Astrocyte of the spinal cord (primary cell): ENCODE data around the gene TXNDC17.
"Not testable (repeated sequence)": the region's sequence is repeated elsewhere in the genome, so short reads cannot be mapped to it uniquely, and the experiment has no call there.

Experiments
- DNase-seq: peaks from one replicate; pipeline ENCODE4 v3.0.0; 2011; ENCODE audit warnings: low read depth, low spot score
- H3K4me3 ChIP-seq: 2 replicates; pipeline ENCODE4 v1.5.1; 2011; ENCODE audit warnings: low read depth, mild to moderate bottlenecking, low read length, moderate library complexity
- CTCF ChIP-seq: IDR thresholded peaks from 2 replicates; pipeline ENCODE4 v1.5.1; 2012; ENCODE audit warnings: low read depth, mild to moderate bottlenecking, low read length, inconsistent platforms
- in situ Hi-C: cut with HindIII; loops from 2 replicates; pipeline ENCODE4 v1.10.0; 2017; ENCODE audit warnings: low sequenced_read_pairs

The TXNDC17 gene

DNA sequence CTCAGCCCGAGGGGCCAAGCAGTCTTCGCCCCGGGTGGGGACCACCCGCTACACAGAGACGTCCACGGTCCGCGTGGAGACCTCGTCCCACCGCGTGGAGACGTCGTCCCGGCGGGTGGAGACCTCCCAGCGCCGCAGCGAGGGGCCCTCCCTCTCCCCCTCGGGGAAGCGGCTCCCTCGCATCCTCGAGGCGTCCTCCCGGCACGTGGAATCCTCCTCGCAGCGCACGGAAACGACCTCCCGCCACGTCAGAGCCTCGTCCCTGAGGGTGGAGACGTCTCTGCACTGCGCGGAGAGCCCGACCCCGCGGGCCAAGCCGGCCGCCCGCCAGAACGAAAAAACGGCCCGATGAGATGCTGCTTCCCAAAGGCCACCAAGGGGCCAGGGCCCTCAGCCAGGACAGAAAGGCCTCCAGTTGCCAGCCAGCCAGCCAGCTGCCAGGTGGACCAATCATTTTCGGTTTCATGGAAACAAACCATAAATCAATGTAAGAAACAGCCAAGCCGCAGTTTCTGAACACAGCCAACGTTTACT, 11.1 kb downstream of the TXNDC17 start:
- TF ChIP-seq CTCF, result no peak
- in situ Hi-C loops, result no loop called here
- DNase-seq, result peak; percentile 20
- peak overlapping the region; percentile 100 for H3K4me3 ChIP-seq

GRCh38 chr17:6654841-6655731, 14.2 kb downstream of the TXNDC17 start:
- DNase-seq, result no peak
- TF ChIP-seq CTCF, result no peak
- in situ Hi-C loops, result no loop called here
- no peak overlapping the region for H3K4me3 ChIP-seq

DNA sequence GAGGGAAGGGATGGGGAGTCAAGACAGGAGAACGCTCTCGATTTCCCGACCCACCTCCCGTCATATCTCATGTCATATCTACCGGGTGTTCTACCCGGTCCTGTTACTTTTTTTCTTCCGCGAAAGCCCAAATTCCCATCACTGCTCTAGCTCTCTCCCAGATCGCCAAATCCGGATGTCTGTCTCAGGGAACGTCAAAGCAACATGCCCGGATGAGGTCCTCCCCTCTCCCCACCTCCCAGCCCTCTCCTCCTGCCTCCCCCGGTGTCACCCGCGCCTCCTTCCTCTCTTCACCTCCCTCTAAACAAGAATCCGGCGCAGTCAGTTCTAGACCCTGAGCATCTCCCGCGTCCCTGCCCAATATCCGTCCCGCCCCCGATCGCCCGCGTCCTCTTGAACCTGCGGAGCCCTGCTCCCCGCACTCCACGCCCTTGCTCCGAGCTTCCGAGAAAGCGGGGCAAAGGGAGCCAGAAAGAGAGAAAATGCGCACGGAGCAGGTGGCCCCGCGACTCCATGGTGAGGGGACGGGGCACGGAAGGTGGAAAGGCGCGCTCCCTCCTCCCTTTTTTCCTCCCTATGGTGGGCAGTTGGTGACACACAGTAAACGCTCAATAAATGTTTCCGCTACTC, 15.0 kb downstream of the TXNDC17 start:
- H3K4me3 ChIP-seq, in situ Hi-C loops, DNase-seq: not testable (repeated sequence)

GRCh38 chr17:6656797-6657632, 16.2 kb downstream of the TXNDC17 start:
- DNase-seq, in situ Hi-C loops: not testable (repeated sequence)

GRCh38 chr17:6657633-6658287, 16.9 kb downstream of the TXNDC17 start:
- no peak for DNase-seq
- TF ChIP-seq CTCF, result no peak
- in situ Hi-C loops, result no loop called here
- no peak overlapping the region for H3K4me3 ChIP-seq

More at GRCh38 chr17:6656797-6657632, 16.2 kb downstream of the TXNDC17 start:
- not testable (repeated sequence) for H3K4me3 ChIP-seq

- in situ Hi-C loops, DNase-seq: not testable (repeated sequence)
These were observed 17.6 kb downstream of the TXNDC17 start for GRCh38 chr17:6658411-6658810.

GRCh38 chr17:6660101-6660500, 19.2 kb downstream of the TXNDC17 start:
- in situ Hi-C loops, result no loop called here

More at GRCh38 chr17:6658411-6658810, 17.6 kb downstream of the TXNDC17 start:
- H3K4me3 ChIP-seq, result not testable (repeated sequence)

More at GRCh38 chr17:6660101-6660500, 19.2 kb downstream of the TXNDC17 start:
- H3K4me3 ChIP-seq, result no peak overlapping the region
- DNase-seq, result no peak
- TF ChIP-seq CTCF, result no peak
